ENCODE measurements around the gene CAPN1. TPM values are rescaled to one million over a fixed set of nuclear protein-coding genes. Genes with fewer than 3 reads are reported as not detected.
"Not testable (repeated sequence)": the region's sequence is repeated elsewhere in the genome, so short reads cannot be mapped to it uniquely, and the experiment has no call there.

CAPN1 gene
- total RNA-seq, 1 donor from 2014 or later: 74.6 TPM

- no peak overlapping the region for H3K4me3 ChIP-seq
- DNase-seq: no peak
- TF ChIP-seq CTCF (IDR thresholded peaks at IDR 0.05; ENCODE audit: borderline replicate concordance): no peak
- no peak overlapping the region for H3K27ac ChIP-seq (replicated peaks)
- no peaks in the 10 kb centered on the region for H3K9me3 ChIP-seq (replicated peaks)
- no peaks in the 10 kb centered on the region for H3K36me3 ChIP-seq
- no peaks in the 10 kb centered on the region for H3K4me1 ChIP-seq
- intact Hi-C loops (cut with micrococcal nuclease): no loop called here
- no peaks in the 10 kb centered on the region for H3K27me3 ChIP-seq (ENCODE audit: low read depth)
These were observed 9.1 kb upstream of the CAPN1 start for GRCh38 chr11:65172600-65172999.

GRCh38 chr11:65174571-65175010 lies 7.1 kb upstream of the CAPN1 start:
- H3K27ac ChIP-seq (replicated peaks); H3K27me3 ChIP-seq (ENCODE audit: low read depth); H3K4me3 ChIP-seq; H3K4me1 ChIP-seq; H3K9me3 ChIP-seq (replicated peaks); DNase-seq; intact Hi-C loops (cut with micrococcal nuclease); H3K36me3 ChIP-seq: not testable (repeated sequence)

- no peaks in the 10 kb centered on the region for H3K27me3 ChIP-seq (ENCODE audit: low read depth)
- H3K4me1 ChIP-seq: peaks cover 36% of the 10 kb centered on the region
- H3K9me3 ChIP-seq (replicated peaks): no peaks in the 10 kb centered on the region
- intact Hi-C loops (cut with micrococcal nuclease): no loop called here
- DNase-seq: peak; percentile 60
- peak overlapping the region; percentile 96 for H3K4me3 ChIP-seq
- peak; percentile 65 for TF ChIP-seq CTCF (IDR thresholded peaks at IDR 0.05; ENCODE audit: borderline replicate concordance)
- peak overlapping the region; percentile 93 for H3K27ac ChIP-seq (replicated peaks)
- H3K36me3 ChIP-seq: peaks cover 6% of the 10 kb centered on the region
These were observed 705 bp upstream of the CAPN1 start for GRCh38 chr11:65180877-65181568.

- H3K4me1 ChIP-seq: peaks cover 36% of the 10 kb centered on the region
- no peak for TF ChIP-seq CTCF (IDR thresholded peaks at IDR 0.05; ENCODE audit: borderline replicate concordance)
- DNase-seq: peak; percentile 27
- peak overlapping the region; percentile 96 for H3K4me3 ChIP-seq
- H3K9me3 ChIP-seq (replicated peaks): no peaks in the 10 kb centered on the region
- no peaks in the 10 kb centered on the region for H3K27me3 ChIP-seq (ENCODE audit: low read depth)
- intact Hi-C loops (cut with micrococcal nuclease): no loop called here
- H3K27ac ChIP-seq (replicated peaks): peak overlapping the region; percentile 93
- H3K36me3 ChIP-seq: peaks cover 21% of the 10 kb centered on the region
These were observed 786 bp downstream of the CAPN1 start for GRCh38 chr11:65182258-65183170.

GRCh38 chr11:65183201-65183891 lies 1.6 kb downstream of the CAPN1 start:
- peak overlapping the region; percentile 96 for H3K4me3 ChIP-seq
- intact Hi-C loops (cut with micrococcal nuclease): no loop called here
- DNase-seq: no peak
- no peaks in the 10 kb centered on the region for H3K27me3 ChIP-seq (ENCODE audit: low read depth)
- no peak for TF ChIP-seq CTCF (IDR thresholded peaks at IDR 0.05; ENCODE audit: borderline replicate concordance)
- peaks cover 36% of the 10 kb centered on the region for H3K4me1 ChIP-seq
- H3K27ac ChIP-seq (replicated peaks): peak overlapping the region; percentile 93
- peaks cover 30% of the 10 kb centered on the region for H3K36me3 ChIP-seq
- no peaks in the 10 kb centered on the region for H3K9me3 ChIP-seq (replicated peaks)

Measured in left ventricle myocardium inferior (tissue), 1 donor.